SK-N-SH (cell line): ENCODE measurements around the gene HDAC6. TPM values are rescaled to one million over a fixed set of nuclear protein-coding genes. Genes with fewer than 3 reads are reported as not detected.

Source experiments
- CTCF ChIA-PET: fragments of 300-600, 350-600 bp; formaldehyde crosslinking; extraction: SDS; loops from one replicate; lab custom pipeline; 2021; lab: Yijun Ruan, JAX
- POLR2A ChIA-PET: fragments of 350-600 bp; sonication (Branson Sonifier 250); formaldehyde crosslinking; extraction: SDS; loops from one replicate; lab custom pipeline; 2020; ENCODE audit warnings: antibody characterized with exemption, inconsistent platforms; lab: Yijun Ruan, JAX
- DNase-seq: peaks from one replicate; pipeline ENCODE4 v3.0.0; 2012
- H2AFZ ChIP-seq: fragments of 200-600 bp; sonication (generic); 2 replicates; pipeline ENCODE4 v1.8.1; 2016; ENCODE audit warnings: antibody characterized with exemption, mild to moderate bottlenecking, low read depth
- H3F3A ChIP-seq: fragments of 200-600 bp; sonication (generic); replicated peaks from 2 replicates; pipeline ENCODE3; 2016; ENCODE audit warnings: antibody characterized with exemption, mild to moderate bottlenecking; ENCODE audit not compliant: insufficient read depth
- H3K27ac ChIP-seq, 2 experiments: fragments of 200-500 bp in 1 of 2; fragments of 200-600 bp in 1 of 2; sonication (Bioruptor generic) in 1 of 2; sonication (generic), shearing (Covaris generic) in 1 of 2; 2 replicates each; pipeline versions ENCODE4 v1.5.1 to v1.6.1; 2014 to 2016; ENCODE audit warnings: low read depth in 2 of 2, inconsistent platforms in 1 of 2, low read length in 1 of 2, mild to moderate bottlenecking in 1 of 2, mixed read lengths in 1 of 2
- H3K27me3 ChIP-seq: fragments of 200-600 bp; sonication (generic), shearing (Covaris generic); 2 replicates; pipeline ENCODE4 v1.6.1; 2016; ENCODE audit warnings: mixed run types; ENCODE audit not compliant: insufficient read depth
- H3K36me3 ChIP-seq, 2 experiments: fragments of 200-500 bp in 1 of 2; fragments of 200-600 bp in 1 of 2; sonication (Bioruptor generic) in 1 of 2; sonication (generic) in 1 of 2; replicated peaks in 1 of 2; 2 replicates each; pipeline versions ENCODE3 to v1.5.1; 2014 to 2016; ENCODE audit warnings: low read length in 1 of 2, mild to moderate bottlenecking in 1 of 2; ENCODE audit not compliant: insufficient read depth in 2 of 2, control insufficient read depth in 1 of 2
- H3K4me1 ChIP-seq, 2 experiments: fragments of 200-500 bp in 1 of 2; fragments of 200-600 bp in 1 of 2; sonication (Bioruptor generic) in 1 of 2; sonication (generic), shearing (Covaris generic) in 1 of 2; 2 replicates each; pipeline versions ENCODE4 v1.5.1 to v1.6.1; 2014 to 2016; ENCODE audit warnings: low read depth in 1 of 2, low read length in 1 of 2, mixed run types in 1 of 2; ENCODE audit not compliant: insufficient read depth in 2 of 2, control insufficient read depth in 1 of 2
- H3K4me2 ChIP-seq: fragments of 200-600 bp; sonication (generic), shearing (Covaris generic); 2 replicates; pipeline ENCODE4 v1.6.1; 2017; ENCODE audit warnings: mixed run types
- H3K4me3 ChIP-seq, 2 experiments: fragments of 200-500 bp in 1 of 2; fragments of 200-600 bp in 1 of 2; sonication (Bioruptor generic) in 1 of 2; sonication (generic), shearing (Covaris generic) in 1 of 2; 2 replicates each; pipeline versions ENCODE4 v1.5.1 to v1.8.1; 2014 to 2016; ENCODE audit warnings: low read depth in 2 of 2, inconsistent platforms in 1 of 2, low read length in 1 of 2, mild to moderate bottlenecking in 1 of 2, mixed read lengths in 1 of 2, moderate library complexity in 1 of 2
- H3K79me2 ChIP-seq: fragments of 200-600 bp; sonication (generic); 2 replicates; pipeline ENCODE4 v1.8.1; 2017; ENCODE audit warnings: mild to moderate bottlenecking; ENCODE audit not compliant: insufficient read depth
- H3K9ac ChIP-seq: fragments of 200-600 bp; sonication (generic); 2 replicates; pipeline ENCODE4 v1.6.1; 2017; ENCODE audit warnings: mixed run types
- H3K9me2 ChIP-seq: fragments of 200-600 bp; sonication (generic); 2 replicates; pipeline ENCODE4 v1.6.1; 2017; ENCODE audit warnings: mixed run types
- H3K9me3 ChIP-seq: fragments of 200-600 bp; sonication (generic); 2 replicates; pipeline ENCODE4 v1.6.1; 2017; ENCODE audit warnings: mixed run types, mild to moderate bottlenecking, moderate library complexity
- H4K20me1 ChIP-seq: fragments of 200-600 bp; sonication (generic); 2 replicates; pipeline ENCODE4 v1.6.1; 2017; ENCODE audit warnings: mild to moderate bottlenecking, mixed run types; ENCODE audit not compliant: insufficient read depth
- CHD2 ChIP-seq: fragments of 150-350 bp; IDR thresholded peaks from 2 replicates; pipeline ENCODE4 v1.6.1; 2018; ENCODE audit warnings: low read length; ENCODE audit not compliant: partially characterized antibody
- FOSL2 ChIP-seq: IDR thresholded peaks from 2 replicates; pipeline ENCODE4 v1.4.0; 2012; ENCODE audit warnings: low read depth, mild to moderate bottlenecking, moderate library complexity, borderline replicate concordance
- FOXJ3 ChIP-seq: sonication (generic); formaldehyde crosslinking; IDR thresholded peaks from 2 replicates; pipeline ENCODE4 v1.5.1; 2020; ENCODE audit warnings: mild to moderate bottlenecking, missing genetic modification reagents
- FOXM1 ChIP-seq: IDR thresholded peaks from 2 replicates; pipeline ENCODE4 v1.4.0; 2012; ENCODE audit warnings: low read depth, mild to moderate bottlenecking
- GABPA ChIP-seq: IDR thresholded peaks from 2 replicates; pipeline ENCODE4 v1.4.0; 2012; ENCODE audit warnings: low read depth, mild to moderate bottlenecking
- MEF2A ChIP-seq: IDR thresholded peaks from 2 replicates; pipeline ENCODE4 v1.4.0; 2012; ENCODE audit warnings: low read depth, borderline replicate concordance
- NFIC ChIP-seq: IDR thresholded peaks from 2 replicates; pipeline ENCODE4 v1.4.0; 2012; ENCODE audit warnings: borderline replicate concordance
- NRF1 ChIP-seq: IDR thresholded peaks from 2 replicates; pipeline ENCODE4 v1.6.1; 2012; ENCODE audit warnings: low read depth, mild to moderate bottlenecking, low read length
- POLR2AphosphoS5 ChIP-seq: IDR thresholded peaks from 2 replicates; pipeline ENCODE4 v1.6.1; 2012; ENCODE audit warnings: low read depth, low read length
- RAD21 ChIP-seq: IDR thresholded peaks from 2 replicates; pipeline ENCODE4 v1.6.1; 2012; ENCODE audit warnings: mild to moderate bottlenecking, low read length
- RCOR1 ChIP-seq: fragments of 150-350 bp; IDR thresholded peaks from 2 replicates; pipeline ENCODE4 v1.6.1; 2017; ENCODE audit warnings: antibody characterized with exemption, low read length
- RFX5 ChIP-seq: IDR thresholded peaks from 2 replicates; pipeline ENCODE4 v1.6.1; 2012; ENCODE audit warnings: mild to moderate bottlenecking, improper control_type of control experiment, low read length
- SMC3 ChIP-seq: IDR thresholded peaks from 2 replicates; pipeline ENCODE4 v1.6.1; 2012; ENCODE audit warnings: low read depth, low read length, improper control_type of control experiment
- TAF1 ChIP-seq: IDR thresholded peaks from 2 replicates; pipeline ENCODE4 v1.6.1; 2012; ENCODE audit warnings: low read depth, mild to moderate bottlenecking, low read length, moderate library complexity, borderline replicate concordance
- USF1 ChIP-seq: IDR thresholded peaks from 2 replicates; pipeline ENCODE4 v1.4.0; 2012; ENCODE audit warnings: low read depth, borderline replicate concordance
- YY1 ChIP-seq: IDR thresholded peaks from 2 replicates; pipeline ENCODE4 v1.4.0; 2012; ENCODE audit warnings: low read depth, mild to moderate bottlenecking
- ZBTB33 ChIP-seq: IDR thresholded peaks from 2 replicates; pipeline ENCODE4 v1.4.0; 2012; ENCODE audit warnings: low read depth, borderline replicate concordance
- WGBS: methylation state at CpG from one replicate; pipeline ENCODE4 v1.1.6; 2017; ENCODE audit warnings: low lambda C conversion rate; 5-methylcytosine and 5-hydroxymethylcytosine counted together
- polyA plus RNA-seq, 3 experiments: library from polyadenylated mRNA; depleted of rRNA; stranded (reverse); fragments of >200 nt; gene quantifications; 2 replicates each; pipeline ENCODE4 v1.2.3, GENCODE V29; 2012
- TF ChIP-seq, protein P1 (sequence below): fragments of 200-600 bp; sonication (generic); IDR thresholded peaks from 2 replicates; pipeline ENCODE4 v1.6.1; 2017; ENCODE audit warnings: antibody characterized with exemption, mild to moderate bottlenecking, moderate library complexity
- TF ChIP-seq, protein P2 (sequence below): fragments of 150-350 bp; IDR thresholded peaks from 2 replicates; pipeline ENCODE4 v1.6.1; 2016; ENCODE audit warnings: mild to moderate bottlenecking, low read depth, low read length

HDAC6 gene
- polyA plus RNA-seq, 1 of the 3 experiments (the other 2 are of a cell fraction): 34.0 TPM

GRCh38 chrX:48802905-48803200, 986 bp downstream of the HDAC6 start:
- Histone ChIP-seq H3K4me2 (peak overlapping the region; percentile 68), H3K4me3 (peak overlapping the region; percentile 56 to 82), H3K4me1 (peaks cover 4 to 10% of the 10 kb centered on the region in 2 experiments; a peak in 1 of 4 replicates), H3K9ac (peak overlapping the region; percentile 89), H4K20me1 (no peaks in the 10 kb centered on the region), H3F3A (no peaks in the 10 kb centered on the region), H3K27ac (peak overlapping the region; percentile 64 to 95; a peak in 3 of 4 replicates), H3K79me2 (no peaks in the 10 kb centered on the region), H3K27me3 (no peaks in the 10 kb centered on the region; the same call in 1 of the 2 replicates), H3K9me3 (no peaks in the 10 kb centered on the region), H3K36me3 (no peaks in the 10 kb centered on the region), H3K9me2 (no peaks in the 10 kb centered on the region), H2AFZ (peak overlapping the region; percentile 67)
- POLR2A ChIA-PET: interaction anchor here (0.6 kb wide), 1 partner anchor 212 kb away, joined by 4 read pairs; no protein-coding TSS in a partner anchor
- 39% methylated on average over 4 of the region's 4 CpGs for WGBS
- no peak for DNase-seq
- no peak for TF ChIP-seq RCOR1
- TF ChIP-seq, protein P1, sequence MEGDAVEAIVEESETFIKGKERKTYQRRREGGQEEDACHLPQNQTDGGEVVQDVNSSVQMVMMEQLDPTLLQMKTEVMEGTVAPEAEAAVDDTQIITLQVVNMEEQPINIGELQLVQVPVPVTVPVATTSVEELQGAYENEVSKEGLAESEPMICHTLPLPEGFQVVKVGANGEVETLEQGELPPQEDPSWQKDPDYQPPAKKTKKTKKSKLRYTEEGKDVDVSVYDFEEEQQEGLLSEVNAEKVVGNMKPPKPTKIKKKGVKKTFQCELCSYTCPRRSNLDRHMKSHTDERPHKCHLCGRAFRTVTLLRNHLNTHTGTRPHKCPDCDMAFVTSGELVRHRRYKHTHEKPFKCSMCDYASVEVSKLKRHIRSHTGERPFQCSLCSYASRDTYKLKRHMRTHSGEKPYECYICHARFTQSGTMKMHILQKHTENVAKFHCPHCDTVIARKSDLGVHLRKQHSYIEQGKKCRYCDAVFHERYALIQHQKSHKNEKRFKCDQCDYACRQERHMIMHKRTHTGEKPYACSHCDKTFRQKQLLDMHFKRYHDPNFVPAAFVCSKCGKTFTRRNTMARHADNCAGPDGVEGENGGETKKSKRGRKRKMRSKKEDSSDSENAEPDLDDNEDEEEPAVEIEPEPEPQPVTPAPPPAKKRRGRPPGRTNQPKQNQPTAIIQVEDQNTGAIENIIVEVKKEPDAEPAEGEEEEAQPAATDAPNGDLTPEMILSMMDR: no peak
- TF ChIP-seq GABPA: no peak
- no peak for TF ChIP-seq YY1
- no peak for TF ChIP-seq NRF1
- no peak for TF ChIP-seq ZBTB33
- TF ChIP-seq POLR2AphosphoS5: no peak
- TF ChIP-seq FOXM1: no peak
- TF ChIP-seq, protein P2, sequence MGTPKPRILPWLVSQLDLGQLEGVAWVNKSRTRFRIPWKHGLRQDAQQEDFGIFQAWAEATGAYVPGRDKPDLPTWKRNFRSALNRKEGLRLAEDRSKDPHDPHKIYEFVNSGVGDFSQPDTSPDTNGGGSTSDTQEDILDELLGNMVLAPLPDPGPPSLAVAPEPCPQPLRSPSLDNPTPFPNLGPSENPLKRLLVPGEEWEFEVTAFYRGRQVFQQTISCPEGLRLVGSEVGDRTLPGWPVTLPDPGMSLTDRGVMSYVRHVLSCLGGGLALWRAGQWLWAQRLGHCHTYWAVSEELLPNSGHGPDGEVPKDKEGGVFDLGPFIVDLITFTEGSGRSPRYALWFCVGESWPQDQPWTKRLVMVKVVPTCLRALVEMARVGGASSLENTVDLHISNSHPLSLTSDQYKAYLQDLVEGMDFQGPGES: no peak
- no peak for TF ChIP-seq TAF1
- no peak for TF ChIP-seq MEF2A
- TF ChIP-seq NFIC: no peak
- TF ChIP-seq SMC3: no peak
- no peak for TF ChIP-seq RAD21
- TF ChIP-seq FOXJ3 (CRISPR knock-in tag): no peak
- no peak for TF ChIP-seq USF1
- TF ChIP-seq CHD2: no peak
- TF ChIP-seq RFX5: no peak
- TF ChIP-seq FOSL2: no peak
- CTCF ChIA-PET: no interaction called here
